GM23338 (cell line): Measurements from ENCODE around the gene APOL5.

ENCODE experiments used
- CREB1 ChIP-seq: fragments of 250-450 bp; sonication (Bioruptor Pico); IDR thresholded peaks from 2 replicates; pipeline ENCODE4 v1.5.0; 2020; ENCODE audit warnings: low read depth, mild to moderate bottlenecking, moderate library complexity
- CTCF ChIP-seq, 2 experiments: fragments of 200-600 bp in 1 of 2; sonication (generic) in 1 of 2; conservative IDR thresholded peaks; 2 replicates each; pipeline versions ENCODE4 v1.5.1 to v1.6.1; 2016 to 2017; ENCODE audit warnings: antibody characterized with exemption in 2 of 2, low read depth in 2 of 2, mild to moderate bottlenecking in 2 of 2, moderate library complexity in 1 of 2
- ETS1 ChIP-seq: IDR thresholded peaks from 2 replicates; pipeline ENCODE4 v1.6.1; 2016; ENCODE audit warnings: antibody characterized with exemption
- EZH2 ChIP-seq: fragments of 200-600 bp; sonication (generic); IDR thresholded peaks from one replicate; pipeline ENCODE4 v1.8.0; 2017; ENCODE audit warnings: antibody characterized with exemption, mild to moderate bottlenecking, low read depth; ENCODE audit not compliant: unreplicated experiment
- EZH2phosphoT487 ChIP-seq: fragments of 200-600 bp; sonication (generic); IDR thresholded peaks from one replicate; pipeline ENCODE4 v1.8.1; 2018; ENCODE audit warnings: antibody characterized with exemption; ENCODE audit not compliant: unreplicated experiment
- JUNB ChIP-seq: IDR thresholded peaks from one replicate; pipeline ENCODE4 v1.6.1; 2016; ENCODE audit warnings: antibody characterized with exemption; ENCODE audit not compliant: unreplicated experiment
- NANOG ChIP-seq: IDR thresholded peaks from 2 replicates; pipeline ENCODE4 v1.6.1; 2016; ENCODE audit warnings: antibody characterized with exemption, borderline replicate concordance
- POLR2AphosphoS5 ChIP-seq: IDR thresholded peaks from 2 replicates; pipeline ENCODE4 v1.6.1; 2016; ENCODE audit warnings: antibody characterized with exemption, low read depth
- REST ChIP-seq: IDR thresholded peaks from one replicate; pipeline ENCODE4 v1.6.1; 2018; ENCODE audit warnings: antibody characterized with exemption; ENCODE audit not compliant: unreplicated experiment
- ZNF114 ChIP-seq: fragments of 250-450 bp; sonication (Bioruptor Pico); IDR thresholded peaks from 2 replicates; pipeline ENCODE4 v1.5.0; 2020; ENCODE audit warnings: mild to moderate bottlenecking, moderate library complexity
- ZNF331 ChIP-seq: fragments of 250-450 bp; sonication (Bioruptor Pico); IDR thresholded peaks from 2 replicates; pipeline ENCODE4 v1.5.0; 2020; ENCODE audit warnings: low read depth, mild to moderate bottlenecking, moderate library complexity
- ZNF462 ChIP-seq: fragments of 250-450 bp; sonication (Bioruptor Pico); IDR thresholded peaks from 2 replicates; pipeline ENCODE4 v1.5.0; 2020; ENCODE audit warnings: mild to moderate bottlenecking, moderate library complexity

GRCh38 chr22:35752863-35753189, 35.2 kb downstream of the APOL5 start:
- no peak for TF ChIP-seq CTCF (conservative IDR thresholded peaks at IDR 0.05; ENCODE audit: low read depth in 2 of 2)
- TF ChIP-seq EZH2phosphoT487: no peak
- no peak for TF ChIP-seq REST
- no peak for TF ChIP-seq POLR2AphosphoS5
- no peak for TF ChIP-seq EZH2
- no peak for TF ChIP-seq ETS1
- no peak for TF ChIP-seq ZNF331 (CRISPR knock-in tag)
- no peak for TF ChIP-seq JUNB
- TF ChIP-seq ZNF114: no peak
- no peak for TF ChIP-seq CREB1 (CRISPR knock-in tag)
- no peak for TF ChIP-seq NANOG
- no peak for TF ChIP-seq ZNF462 (CRISPR knock-in tag)
